BJ (cell line): ENCODE data around the gene ZC3H12A. TPM values are rescaled to one million over a fixed set of nuclear protein-coding genes. Genes with fewer than 3 reads are reported as not detected.

Experiments used
- CTCF ChIA-PET: fragments of 350-600 bp; formaldehyde crosslinking; extraction: SDS; loops from one replicate; lab custom pipeline; 2021; ENCODE audit warnings: antibody characterized with exemption, inconsistent platforms; lab: Yijun Ruan, JAX
- POLR2A ChIA-PET: fragments of 300-600 bp; sonication (Branson Sonifier 250); formaldehyde crosslinking; extraction: SDS; loops from one replicate; lab custom pipeline; 2021; ENCODE audit warnings: antibody characterized with exemption; lab: Charles Lee
- DNase-seq: peaks from one replicate; pipeline ENCODE4 v3.0.0-alpha.2; 2011; ENCODE audit warnings: low read depth
- H3K27me3 ChIP-seq: 2 replicates; pipeline ENCODE4 v1.6.0; 2011; ENCODE audit warnings: low read length; ENCODE audit not compliant: control insufficient read depth, insufficient read depth
- H3K36me3 ChIP-seq: 2 replicates; pipeline ENCODE4 v1.5.1; 2011; ENCODE audit warnings: low read length; ENCODE audit not compliant: control insufficient read depth, insufficient read depth
- H3K4me3 ChIP-seq: 2 replicates; pipeline ENCODE4 v1.5.1; 2011; ENCODE audit warnings: low read depth, mild to moderate bottlenecking, control low read depth, low read length
- CTCF ChIP-seq: IDR thresholded peaks from 2 replicates; pipeline ENCODE4 v1.5.1; 2011; ENCODE audit warnings: low read depth, mild to moderate bottlenecking, control low read depth, inconsistent platforms, low read length, moderate library complexity; ENCODE audit not compliant: insufficient read depth
- polyA plus RNA-seq: library from polyadenylated mRNA; depleted of rRNA; stranded (reverse); fragments of >200 nt; gene quantifications from 2 replicates; pipeline ENCODE4 v1.2.3, GENCODE V29; 2011; rRNA removed
- small RNA-seq: library from RNA; depleted of rRNA; stranded (forward); fragments of <200 nt; gene quantifications from one replicate; pipeline ENCODE3, GENCODE V24; 2012; ENCODE audit warnings: low replicate concordance, low read depth; ENCODE audit not compliant: insufficient read length

Gene ZC3H12A
- polyA plus RNA-seq, 1 experiment, result 8.9 TPM

GRCh38 chr1:37533317-37534093, 59.1 kb downstream of the ZC3H12A start:
- TF ChIP-seq CTCF, result no peak
- ChIA-PET POLR2A (no interaction called here), CTCF (interaction anchor here (1.4 to 3.8 kb wide), 2 partner anchors 19 to 326 kb away, joined by 3 to 21 read pairs; partner anchors contain the start of gene MEAF6)
- no peak overlapping the region for H3K4me3 ChIP-seq
- H3K27me3 ChIP-seq, result no peaks in the 10 kb centered on the region
- no peak for DNase-seq
- no peaks in the 10 kb centered on the region for H3K36me3 ChIP-seq

Small RNAs within 50 kb of the gene (small RNA-seq; reads per million reads assigned to genes)
- 1.3 reads per million for gene MIR5581

Other genes with a start within 250 kb of the ZC3H12A start
- 43.1 and 49.6 TPM in 2 replicates for gene MEAF6, start 40.2 kb downstream of the ZC3H12A start, polyA plus RNA-seq
- gene SNIP1, start 79.7 kb downstream of the ZC3H12A start, polyA plus RNA-seq, result 5.8 and 7.0 TPM in 2 replicates
- gene DNALI1, start 82.4 kb downstream of the ZC3H12A start, polyA plus RNA-seq, result 3.8 and 5.5 TPM in 2 replicates
- gene GNL2, start 121.4 kb downstream of the ZC3H12A start, polyA plus RNA-seq, result 43.6 and 54.5 TPM in 2 replicates
- gene RSPO1, start 160.3 kb downstream of the ZC3H12A start, polyA plus RNA-seq, result 0.04 and 0.05 TPM in 2 replicates
- 14.9 and 28.2 TPM in 2 replicates for gene CDCA8, start 217.9 kb downstream of the ZC3H12A start, polyA plus RNA-seq